ENCODE data around the gene CGB7.

CGB7 gene

GRCh38 chr19:49016067-49016839, 41.3 kb downstream of the CGB7 start:
- DNase-seq (no peak), ATAC-seq (no peak)

GRCh38 chr19:49014870-49015255, 42.7 kb downstream of the CGB7 start:
- DNase-seq, result no peak
- ATAC-seq, result no peak

GRCh38 chr19:49014123-49014869, 43.3 kb downstream of the CGB7 start:
- no peak for DNase-seq
- ATAC-seq, result no peak

- ATAC-seq (no peak), DNase-seq (no peak)
These were observed 46.4 kb downstream of the CGB7 start for GRCh38 chr19:49011194-49011593.

- DNase-seq (no peak), ATAC-seq (no peak)
These were observed 47.1 kb downstream of the CGB7 start for GRCh38 chr19:49010453-49010852.

GRCh38 chr19:49009828-49010227, 47.7 kb downstream of the CGB7 start:
- no peak for DNase-seq
- no peak for ATAC-seq

GRCh38 chr19:49006905-49007304, 50.6 kb downstream of the CGB7 start:
- ATAC-seq (no peak), DNase-seq (no peak)

- ATAC-seq (no peak), DNase-seq (no peak)
These were observed 52.5 kb downstream of the CGB7 start for GRCh38 chr19:49004964-49005614.
